IMR-90 (cell line): Measurements from ENCODE around the gene SLC29A2. TPM values are rescaled to one million over a fixed set of nuclear protein-coding genes. Genes with fewer than 3 reads are reported as not detected.

Experiments
- ATAC-seq: fragments of 200-7000 bp; cut with Tn5 transposase; 2 replicates; pipeline ENCODE4 v1.9.1; 2020; ENCODE audit warnings: low read depth, mild to moderate bottlenecking, moderate library complexity
- BruUV-seq: library from RNA; stranded (reverse); fragments of 400-500 nt; replicated peaks from 2 replicates; lab custom pipeline; 2021; lab: Mats Ljungman, UMichigan
- CTCF ChIA-PET: fragments of 300-600 bp; formaldehyde crosslinking; extraction: SDS; loops from one replicate; lab custom pipeline; 2021; ENCODE audit warnings: antibody characterized with exemption; lab: Yijun Ruan, JAX
- POLR2A ChIA-PET: fragments of 300-600 bp; sonication (Branson Sonifier 250); formaldehyde crosslinking; loops from one replicate; lab custom pipeline; 2022; ENCODE audit warnings: antibody characterized with exemption; ENCODE audit not compliant: unreplicated experiment; lab: Charles Lee
- DNase-seq: peaks from one replicate; pipeline ENCODE4 v3.0.0; 2013
- H2AFZ ChIP-seq: replicated peaks from 2 replicates; pipeline ENCODE3; 2013; ENCODE audit warnings: low read length, mild to moderate bottlenecking; ENCODE audit not compliant: poor library complexity
- H2AK5ac ChIP-seq: 2 replicates; pipeline ENCODE4 v1.6.1; 2013; ENCODE audit warnings: low read depth, low read length, inconsistent platforms
- H2AK9ac ChIP-seq: replicated peaks from 2 replicates; pipeline ENCODE3; 2013; ENCODE audit warnings: mild to moderate bottlenecking, low read depth, low read length, moderate library complexity; ENCODE audit not compliant: poor library complexity
- H2BK120ac ChIP-seq: 2 replicates; pipeline ENCODE4 v1.6.1; 2013; ENCODE audit warnings: low read depth, low read length, inconsistent platforms
- H2BK15ac ChIP-seq: 3 replicates; pipeline ENCODE4 v1.6.1; 2013; ENCODE audit warnings: low read depth, low read length, inconsistent platforms
- H2BK20ac ChIP-seq: 2 replicates; pipeline ENCODE4 v1.6.1; 2013; ENCODE audit warnings: low read depth, mild to moderate bottlenecking, inconsistent platforms, low read length, moderate library complexity
- H2BK5ac ChIP-seq: 2 replicates; pipeline ENCODE4 v1.6.1; 2013; ENCODE audit warnings: mild to moderate bottlenecking, low read depth, low read length, inconsistent platforms; ENCODE audit not compliant: poor library complexity, severe bottlenecking
- H3K14ac ChIP-seq: replicated peaks from 2 replicates; pipeline ENCODE4 v1.6.1; 2013; ENCODE audit warnings: low read depth, low read length, inconsistent platforms
- H3K18ac ChIP-seq: 2 replicates; pipeline ENCODE4 v1.6.1; 2013; ENCODE audit warnings: low read depth, low read length, control low read depth
- H3K23ac ChIP-seq: 2 replicates; pipeline ENCODE4 v1.6.1; 2013; ENCODE audit warnings: low read depth, low read length, inconsistent platforms
- H3K27ac ChIP-seq: 2 replicates; pipeline ENCODE4 v1.5.1; 2013; ENCODE audit warnings: mild to moderate bottlenecking, control low read depth, low read length; ENCODE audit not compliant: insufficient read depth
- H3K27me3 ChIP-seq: 2 replicates; pipeline ENCODE4 v1.6.1; 2013; ENCODE audit warnings: low read length; ENCODE audit not compliant: control insufficient read depth, insufficient read depth
- H3K36me3 ChIP-seq: 2 replicates; pipeline ENCODE4 v1.6.1; 2013; ENCODE audit warnings: low read length, mixed read lengths; ENCODE audit not compliant: control insufficient read depth, insufficient read depth
- H3K4ac ChIP-seq: 2 replicates; pipeline ENCODE4 v1.6.1; 2013; ENCODE audit warnings: low read depth, low read length, inconsistent platforms
- H3K4me1 ChIP-seq: 2 replicates; pipeline ENCODE4 v1.6.1; 2013; ENCODE audit warnings: low read length, mixed read lengths; ENCODE audit not compliant: control insufficient read depth, insufficient read depth
- H3K4me2 ChIP-seq: 2 replicates; pipeline ENCODE4 v1.6.1; 2013; ENCODE audit warnings: low read depth, mild to moderate bottlenecking, control low read depth, low read length, moderate library complexity
- H3K4me3 ChIP-seq: 2 replicates; pipeline ENCODE4 v1.5.1; 2013; ENCODE audit warnings: low read depth, mild to moderate bottlenecking, control low read depth, low read length, moderate library complexity; ENCODE audit not compliant: insufficient read depth
- H3K56ac ChIP-seq: 2 replicates; pipeline ENCODE4 v1.6.1; 2013; ENCODE audit warnings: low read length, inconsistent platforms; ENCODE audit not compliant: insufficient read depth; ENCODE audit errors: extremely low read depth
- H3K79me1 ChIP-seq, 2 experiments: 2 replicates each; pipeline ENCODE4 v1.6.1; 2013; ENCODE audit warnings: low read length in 2 of 2, inconsistent platforms in 1 of 2, low read depth in 1 of 2
- H3K9ac ChIP-seq: 2 replicates; pipeline ENCODE4 v1.6.1; 2013; ENCODE audit warnings: low read depth, low read length, control low read depth
- H3K9me1 ChIP-seq: 2 replicates; pipeline ENCODE4 v1.6.1; 2013; ENCODE audit warnings: low read length, inconsistent platforms; ENCODE audit not compliant: insufficient read depth
- H3K9me3 ChIP-seq: 2 replicates; pipeline ENCODE4 v1.6.1; 2013; ENCODE audit warnings: low read length; ENCODE audit not compliant: control insufficient read depth, insufficient read depth
- H4K20me1 ChIP-seq: 2 replicates; pipeline ENCODE4 v1.6.1; 2013; ENCODE audit warnings: low read length, inconsistent platforms; ENCODE audit not compliant: insufficient read depth
- H4K5ac ChIP-seq: 2 replicates; pipeline ENCODE4 v1.6.1; 2013; ENCODE audit warnings: mild to moderate bottlenecking, low read depth, low read length, control low read depth
- H4K8ac ChIP-seq, 2 experiments: 2 replicates each; pipeline ENCODE4 v1.6.1; 2013; ENCODE audit warnings: low read depth in 2 of 2, low read length in 2 of 2, control low read depth in 1 of 2, inconsistent platforms in 1 of 2
- H4K91ac ChIP-seq: 2 replicates; pipeline ENCODE4 v1.6.1; 2013; ENCODE audit warnings: low read depth, low read length, inconsistent platforms; ENCODE audit not compliant: insufficient read depth
- BHLHE40 ChIP-seq: fragments of 150-350 bp; IDR thresholded peaks from 2 replicates; pipeline ENCODE4 v1.6.1; 2016; ENCODE audit warnings: mild to moderate bottlenecking, low read depth, low read length
- CEBPB ChIP-seq: IDR thresholded peaks from 2 replicates; pipeline ENCODE4 v1.6.1; 2012; ENCODE audit warnings: low read depth, low read length, improper control_type of control experiment
- FOS ChIP-seq: fragments of 150-350 bp; IDR thresholded peaks from 2 replicates; pipeline ENCODE4 v1.6.1; 2016; ENCODE audit warnings: low read depth, low read length
- MAFK ChIP-seq: IDR thresholded peaks from 2 replicates; pipeline ENCODE4 v1.6.1; 2012; ENCODE audit warnings: low read depth, low read length, improper control_type of control experiment
- MAZ ChIP-seq: IDR thresholded peaks from 2 replicates; pipeline ENCODE4 v1.6.1; 2012; ENCODE audit warnings: low read depth, mild to moderate bottlenecking, low read length, improper control_type of control experiment, moderate library complexity, borderline replicate concordance
- MXI1 ChIP-seq: IDR thresholded peaks from 2 replicates; pipeline ENCODE4 v1.6.1; 2012; ENCODE audit warnings: low read depth, mild to moderate bottlenecking, low read length, moderate library complexity, borderline replicate concordance
- RAD21 ChIP-seq: IDR thresholded peaks from 2 replicates; pipeline ENCODE4 v1.6.1; 2012; ENCODE audit warnings: low read length, improper control_type of control experiment
- RFX5 ChIP-seq: IDR thresholded peaks from 2 replicates; pipeline ENCODE4 v1.8.0; 2012; ENCODE audit warnings: low read depth, mild to moderate bottlenecking, low read length, moderate library complexity
- WGBS, 2 experiments: methylation state at CpG; one replicate each; pipeline versions ENCODE4 v1.1.5 to v1.1.7; 2013; ENCODE audit warnings: missing lambda C conversion rate in 2 of 2; ENCODE audit not compliant: insufficient read length in 1 of 2; ENCODE audit errors: extremely low coverage in 2 of 2; 5-methylcytosine and 5-hydroxymethylcytosine counted together
- dilution Hi-C: fragments of 300-500 bp; cut with HindIII; formaldehyde crosslinking; loops from one replicate; pipeline ENCODE4 v1.14.3; 2018; ENCODE audit warnings: low sequenced_read_pairs; ENCODE audit not compliant: unreplicated experiment
- in situ Hi-C: fragments of 300-500 bp; cut with MboI; formaldehyde crosslinking; loops from 3 replicates; pipeline ENCODE4 v1.14.3; 2019; ENCODE audit warnings: low sequenced_read_pairs, inconsistent platforms, mixed read lengths
- intact Hi-C: fragments of 100-400 bp; cut with micrococcal nuclease; formaldehyde crosslinking; loops from 2 replicates; pipeline ENCODE4 v1.10.0; 2022
- polyA plus RNA-seq, 3 experiments: library from polyadenylated mRNA; depleted of rRNA; stranded (reverse); fragments of >200 nt; gene quantifications; 2 replicates each; pipeline ENCODE4 v1.2.3, GENCODE V29; 2012; ENCODE audit warnings: low replicate concordance in 1 of 3
- total RNA-seq: library from RNA; depleted of rRNA; stranded (reverse); fragments of >200 nt; gene quantifications from 2 replicates; pipeline ENCODE4 v1.2.3, GENCODE V29; 2012
- TF ChIP-seq, protein P1 (sequence below): fragments of 150-350 bp; IDR thresholded peaks from 2 replicates; pipeline ENCODE4 v1.6.1; 2017; ENCODE audit warnings: mild to moderate bottlenecking, antibody characterized with exemption, low read length, low read depth
- TF ChIP-seq, protein P2 (sequence below): fragments of 150-350 bp; IDR thresholded peaks from 2 replicates; pipeline ENCODE4 v1.6.1; 2016; ENCODE audit warnings: low read depth, mild to moderate bottlenecking, low read length, moderate library complexity, borderline replicate concordance
- TF ChIP-seq, protein P3 (sequence below): conservative IDR thresholded peaks from 2 replicates; pipeline ENCODE4 v1.5.1; 2012; ENCODE audit warnings: mild to moderate bottlenecking, low read depth, low read length, improper control_type of control experiment

The SLC29A2 gene
- total and polyA plus RNA-seq, 2 of the 4 experiments (the other 2 are of a cell fraction) = under 0.01 to 1.2 TPM

DNA sequence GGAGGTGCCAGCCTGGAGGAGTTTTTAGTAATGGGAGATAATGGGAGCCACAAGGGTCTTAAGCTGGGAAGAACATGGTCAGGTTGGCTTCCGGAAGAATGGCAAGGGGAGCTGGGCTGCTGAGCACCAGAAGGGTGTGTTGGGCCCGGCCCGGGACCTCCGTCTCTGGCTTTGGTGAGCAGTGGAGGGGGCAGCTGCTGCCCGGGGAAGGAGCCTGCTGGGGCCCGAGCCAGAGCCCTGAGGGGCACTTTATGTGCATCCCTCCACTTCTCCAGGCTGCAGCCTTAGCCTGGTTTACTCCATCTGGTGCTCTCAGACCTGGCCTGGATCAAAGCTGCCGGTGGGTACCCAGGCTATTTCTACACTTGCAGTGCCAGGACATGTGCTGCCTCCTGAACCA lies 40.5 kb upstream of the SLC29A2 start:
- no peak overlapping the region for H2AK9ac ChIP-seq
- H4K20me1 ChIP-seq = no peaks in the 10 kb centered on the region; the same call in none of the 2 replicates
- no peak overlapping the region for H2AFZ ChIP-seq
- peaks cover 20% of the 10 kb centered on the region for H3K9me1 ChIP-seq
- DNase-seq (no peak), ATAC-seq (no peak)
- ChIA-PET CTCF (no interaction called here), POLR2A (no interaction called here)
- H3K14ac ChIP-seq = no peak overlapping the region
- H3K4me2 ChIP-seq = no peak overlapping the region
- H4K5ac ChIP-seq = no peak overlapping the region
- no peak overlapping the region for H3K27ac ChIP-seq
- no peak overlapping the region for H4K91ac ChIP-seq
- H3K27me3 ChIP-seq = 0 out of 2 replicates have a peak, but pooled peaks cover 2% of the 10 kb centered on the region
- no peak overlapping the region for H3K9ac ChIP-seq
- H3K9me3 ChIP-seq = no peaks in the 10 kb centered on the region
- peaks cover 3% of the 10 kb centered on the region for H3K4me1 ChIP-seq
- no peak overlapping the region for H3K4ac ChIP-seq
- no peak overlapping the region for H2BK5ac ChIP-seq
- H3K4me3 ChIP-seq = no peak overlapping the region
- H2AK5ac ChIP-seq = no peak overlapping the region
- TF ChIP-seq CEBPB (no peak), MAZ (no peak), RAD21 (no peak), MAFK (no peak), MXI1 (no peak), RFX5 (no peak), BHLHE40 (no peak), FOS (no peak)
- TF ChIP-seq, protein P1, sequence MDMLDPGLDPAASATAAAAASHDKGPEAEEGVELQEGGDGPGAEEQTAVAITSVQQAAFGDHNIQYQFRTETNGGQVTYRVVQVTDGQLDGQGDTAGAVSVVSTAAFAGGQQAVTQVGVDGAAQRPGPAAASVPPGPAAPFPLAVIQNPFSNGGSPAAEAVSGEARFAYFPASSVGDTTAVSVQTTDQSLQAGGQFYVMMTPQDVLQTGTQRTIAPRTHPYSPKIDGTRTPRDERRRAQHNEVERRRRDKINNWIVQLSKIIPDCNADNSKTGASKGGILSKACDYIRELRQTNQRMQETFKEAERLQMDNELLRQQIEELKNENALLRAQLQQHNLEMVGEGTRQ = no peak
- TF ChIP-seq, protein P2, sequence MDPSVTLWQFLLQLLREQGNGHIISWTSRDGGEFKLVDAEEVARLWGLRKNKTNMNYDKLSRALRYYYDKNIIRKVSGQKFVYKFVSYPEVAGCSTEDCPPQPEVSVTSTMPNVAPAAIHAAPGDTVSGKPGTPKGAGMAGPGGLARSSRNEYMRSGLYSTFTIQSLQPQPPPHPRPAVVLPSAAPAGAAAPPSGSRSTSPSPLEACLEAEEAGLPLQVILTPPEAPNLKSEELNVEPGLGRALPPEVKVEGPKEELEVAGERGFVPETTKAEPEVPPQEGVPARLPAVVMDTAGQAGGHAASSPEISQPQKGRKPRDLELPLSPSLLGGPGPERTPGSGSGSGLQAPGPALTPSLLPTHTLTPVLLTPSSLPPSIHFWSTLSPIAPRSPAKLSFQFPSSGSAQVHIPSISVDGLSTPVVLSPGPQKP = no peak
- TF ChIP-seq, protein P3, sequence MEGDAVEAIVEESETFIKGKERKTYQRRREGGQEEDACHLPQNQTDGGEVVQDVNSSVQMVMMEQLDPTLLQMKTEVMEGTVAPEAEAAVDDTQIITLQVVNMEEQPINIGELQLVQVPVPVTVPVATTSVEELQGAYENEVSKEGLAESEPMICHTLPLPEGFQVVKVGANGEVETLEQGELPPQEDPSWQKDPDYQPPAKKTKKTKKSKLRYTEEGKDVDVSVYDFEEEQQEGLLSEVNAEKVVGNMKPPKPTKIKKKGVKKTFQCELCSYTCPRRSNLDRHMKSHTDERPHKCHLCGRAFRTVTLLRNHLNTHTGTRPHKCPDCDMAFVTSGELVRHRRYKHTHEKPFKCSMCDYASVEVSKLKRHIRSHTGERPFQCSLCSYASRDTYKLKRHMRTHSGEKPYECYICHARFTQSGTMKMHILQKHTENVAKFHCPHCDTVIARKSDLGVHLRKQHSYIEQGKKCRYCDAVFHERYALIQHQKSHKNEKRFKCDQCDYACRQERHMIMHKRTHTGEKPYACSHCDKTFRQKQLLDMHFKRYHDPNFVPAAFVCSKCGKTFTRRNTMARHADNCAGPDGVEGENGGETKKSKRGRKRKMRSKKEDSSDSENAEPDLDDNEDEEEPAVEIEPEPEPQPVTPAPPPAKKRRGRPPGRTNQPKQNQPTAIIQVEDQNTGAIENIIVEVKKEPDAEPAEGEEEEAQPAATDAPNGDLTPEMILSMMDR = no peak
- peaks cover 7 to 36% of the 10 kb centered on the region in 2 experiments; a peak in 3 of 4 replicates for H3K79me1 ChIP-seq
- no peak overlapping the region for H2BK120ac ChIP-seq
- 90% methylated on average over 2 of the region's 7 CpGs; no CpG with 5 or more reads in 1 of the 2 experiments for WGBS, 2 experiments
- no peak overlapping the region for H3K18ac ChIP-seq
- no peak overlapping the region for H3K23ac ChIP-seq
- H3K56ac ChIP-seq = no peak overlapping the region
- no TSS peak for BruUV-seq
- H3K36me3 ChIP-seq = no peaks in the 10 kb centered on the region
- dilution Hi-C loops = no loop called here
- in situ Hi-C loops = no loop called here
- no peak overlapping the region for H4K8ac ChIP-seq
- no peak overlapping the region for H2BK20ac ChIP-seq
- no peak overlapping the region for H2BK15ac ChIP-seq
- intact Hi-C loops = no loop called here
